NOMO-1 treated with DMSO at 0.1 percent for 48 hours (cell line): ENCODE results near the gene GPR25.

Source experiments
- DNase-seq: peaks from one replicate; lab custom pipeline; 2025; ENCODE audit not compliant: unreplicated experiment; lab: John Stamatoyannopoulos, UW

The GPR25 gene

GRCh38 chr1:200872446-200873115 is at the start of gene GPR25:
Gene GPR25, plus strand, starts transcription at chr1:200872981. Its CDS starts 57 bp downstream, at chr1:200873038.
- no peak for DNase-seq

GRCh38 chr1:200831091-200831490 is 41.7 kb upstream of the GPR25 start:
- no peak for DNase-seq

GRCh38 chr1:200834383-200834782 is 38.4 kb upstream of the GPR25 start:
- DNase-seq = no peak

GRCh38 chr1:200836213-200836612 is 36.6 kb upstream of the GPR25 start:
- no peak for DNase-seq

GRCh38 chr1:200837931-200838571 is 34.7 kb upstream of the GPR25 start:
- peak; percentile 25 for DNase-seq

- no peak for DNase-seq
Measured at GRCh38 chr1:200838676-200839445, 33.9 kb upstream of the GPR25 start.

- DNase-seq = no peak
Measured at GRCh38 chr1:200845360-200845759, 27.4 kb upstream of the GPR25 start.

- no peak for DNase-seq
Measured at GRCh38 chr1:200846398-200846797, 26.4 kb upstream of the GPR25 start.

GRCh38 chr1:200849430-200849829 is 23.4 kb upstream of the GPR25 start:
- no peak for DNase-seq

GRCh38 chr1:200850554-200850953 is 22.2 kb upstream of the GPR25 start:
- DNase-seq = peak; percentile 66

GRCh38 chr1:200856716-200857357 is 15.9 kb upstream of the GPR25 start:
- DNase-seq = no peak

GRCh38 chr1:200857804-200858203 is 15.0 kb upstream of the GPR25 start:
- peak; percentile 64 for DNase-seq

GRCh38 chr1:200861937-200862647 is 10.7 kb upstream of the GPR25 start:
- peak; percentile 50 for DNase-seq

- no peak for DNase-seq
Measured at GRCh38 chr1:200862713-200863415, 9.9 kb upstream of the GPR25 start.

GRCh38 chr1:200866116-200866515 is 6.7 kb upstream of the GPR25 start:
- DNase-seq = no peak

- DNase-seq = no peak
Measured at GRCh38 chr1:200866521-200866920, 6.3 kb upstream of the GPR25 start.

GRCh38 chr1:200867018-200867811 is 5.6 kb upstream of the GPR25 start:
- DNase-seq = no peak

- no peak for DNase-seq
Measured at GRCh38 chr1:200869376-200869752, 3.4 kb upstream of the GPR25 start.

GRCh38 chr1:200869753-200870391 is 2.9 kb upstream of the GPR25 start:
- DNase-seq = no peak
